Skeletal muscle tissue (tissue), 4 donors: ENCODE results near the gene ICA1. TPM values are rescaled to one million over a fixed set of nuclear protein-coding genes. Genes with fewer than 3 reads are reported as not detected.

Source experiments
- H3K27ac ChIP-seq: one replicate; pipeline ENCODE4 v1.7.0; 2013; ENCODE audit warnings: mild to moderate bottlenecking, low read depth, low read length, inconsistent platforms
- H3K27me3 ChIP-seq, 3 donors: one replicate each; pipeline ENCODE4 v1.7.0; 2013; ENCODE audit warnings: low read length in 3 of 3; ENCODE audit not compliant: control insufficient read depth in 3 of 3, insufficient read depth in 3 of 3
- H3K36me3 ChIP-seq, 3 donors: one replicate each; pipeline ENCODE4 v1.7.0; 2013; ENCODE audit warnings: low read length in 3 of 3; ENCODE audit not compliant: control insufficient read depth in 3 of 3, insufficient read depth in 3 of 3
- H3K4me1 ChIP-seq, 3 donors: one replicate each; pipeline ENCODE4 v1.7.0; 2013; ENCODE audit warnings: low read length in 3 of 3, mild to moderate bottlenecking in 3 of 3; ENCODE audit not compliant: control insufficient read depth in 3 of 3, insufficient read depth in 3 of 3
- H3K4me3 ChIP-seq, 3 donors: one replicate each; pipeline ENCODE4 v1.7.0; 2013; ENCODE audit warnings: low read length in 3 of 3
- H3K9ac ChIP-seq, 3 donors: one replicate each; pipeline ENCODE4 v1.7.0; 2013; ENCODE audit warnings: low read length in 3 of 3, mild to moderate bottlenecking in 3 of 3, moderate library complexity in 2 of 3, low read depth in 1 of 3
- H3K9me3 ChIP-seq, 3 donors: one replicate each; pipeline ENCODE4 v1.7.0; 2013; ENCODE audit warnings: low read length in 3 of 3; ENCODE audit not compliant: control insufficient read depth in 3 of 3
- total RNA-seq: library from RNA; depleted of rRNA; stranded (reverse); fragments of >200 nt; gene quantifications from one replicate; pipeline ENCODE4 v1.2.3, GENCODE V29; 2014
- donor health status: Osteomylitis.

The ICA1 gene
- total RNA-seq, 1 donor from 2014 or later = 8.9 TPM

DNA sequence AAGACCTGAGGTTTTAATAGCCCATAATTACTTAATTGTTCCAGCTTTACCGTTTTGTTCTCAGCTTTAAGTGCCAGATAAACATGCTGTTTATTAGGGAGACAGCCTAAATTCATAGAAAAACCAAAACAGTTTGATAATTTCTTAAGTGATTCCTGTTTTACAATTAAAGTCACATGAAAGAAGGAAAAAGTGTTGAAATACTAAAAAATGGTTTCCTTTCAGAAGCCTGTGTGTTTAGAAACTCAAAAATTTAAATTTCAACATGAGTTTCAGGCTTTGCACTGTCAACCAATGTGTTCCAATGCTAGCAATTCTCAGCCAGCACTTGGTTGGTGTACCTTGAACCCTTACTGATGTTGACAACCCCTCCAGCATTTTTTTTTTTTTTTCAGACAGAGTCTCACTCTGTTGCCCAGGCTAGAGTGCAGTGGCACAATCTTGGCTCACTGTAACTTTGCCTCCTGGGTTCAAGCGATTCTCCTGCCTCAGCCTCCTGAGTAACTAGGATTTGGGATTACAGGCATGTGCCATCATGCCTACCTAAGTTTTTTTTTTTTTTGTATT is 135.3 kb downstream of the ICA1 start:
- Histone ChIP-seq H3K27me3 (no peaks in the 10 kb centered on the region), H3K27ac (no peak overlapping the region), H3K9ac (no peak overlapping the region), H3K4me3 (no peak overlapping the region), H3K4me1 (no peaks in the 10 kb centered on the region), H3K9me3 (no peaks in the 10 kb centered on the region), H3K36me3 (no peaks in the 10 kb centered on the region)

GRCh38 chr7:8125680-8126444 is 136.1 kb downstream of the ICA1 start:
- Histone ChIP-seq H3K9ac (no peak overlapping the region), H3K27ac (no peak overlapping the region), H3K4me3 (no peak overlapping the region), H3K4me1 (no peaks in the 10 kb centered on the region), H3K27me3 (no peaks in the 10 kb centered on the region), H3K36me3 (no peaks in the 10 kb centered on the region), H3K9me3 (no peaks in the 10 kb centered on the region)

DNA sequence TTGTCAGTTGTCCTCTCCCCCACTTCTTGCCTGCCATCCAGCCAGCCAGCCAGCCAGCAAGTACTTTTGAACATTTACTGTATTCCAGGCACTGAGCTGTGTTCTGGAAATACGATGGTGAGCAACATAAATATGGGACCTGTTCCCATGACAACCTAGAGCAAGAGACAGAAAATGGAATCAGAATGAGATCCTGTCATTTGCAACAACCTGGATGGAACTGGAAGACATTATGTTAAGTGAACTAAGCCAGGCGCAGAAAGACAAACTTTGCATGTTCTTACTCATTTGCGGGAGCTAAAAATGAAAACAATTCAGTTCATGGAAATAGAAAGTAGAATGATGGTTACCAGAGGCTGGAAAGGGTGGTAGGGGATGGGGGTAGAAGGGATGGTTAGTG is 140.7 kb downstream of the ICA1 start:
- H3K4me3 ChIP-seq = no peak overlapping the region
- no peaks in the 10 kb centered on the region for H3K36me3 ChIP-seq
- no peak overlapping the region for H3K27ac ChIP-seq
- no peaks in the 10 kb centered on the region for H3K27me3 ChIP-seq
- no peaks in the 10 kb centered on the region for H3K4me1 ChIP-seq
- no peak overlapping the region for H3K9ac ChIP-seq
- H3K9me3 ChIP-seq = no peaks in the 10 kb centered on the region

- Histone ChIP-seq H3K36me3 (no peaks in the 10 kb centered on the region), H3K9me3 (no peaks in the 10 kb centered on the region), H3K9ac (no peak overlapping the region), H3K4me1 (no peaks in the 10 kb centered on the region), H3K27ac (no peak overlapping the region), H3K27me3 (no peaks in the 10 kb centered on the region), H3K4me3 (no peak overlapping the region)
These were observed 141.4 kb downstream of the ICA1 start for GRCh38 chr7:8120390-8121058.

DNA sequence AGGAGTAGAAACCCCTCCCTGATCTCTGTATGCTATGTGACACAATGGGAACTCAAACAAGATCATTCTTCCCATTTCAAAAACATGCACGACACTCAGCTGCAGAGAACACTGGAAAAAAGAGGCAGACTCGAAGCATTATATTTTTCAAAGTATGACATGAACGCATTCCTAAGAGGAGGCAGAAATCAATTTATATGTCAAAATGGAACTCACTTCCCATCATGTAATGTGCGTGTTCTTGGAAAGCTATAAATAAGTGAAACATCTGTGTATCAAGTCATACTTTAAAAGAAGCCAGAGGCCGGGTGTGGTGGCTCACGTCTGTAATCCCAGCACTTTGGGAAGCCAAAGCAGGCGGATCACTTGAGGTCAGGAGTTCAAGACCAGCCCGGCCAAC is 142.7 kb downstream of the ICA1 start:
- Histone ChIP-seq H3K36me3 (no peaks in the 10 kb centered on the region), H3K27me3 (no peaks in the 10 kb centered on the region), H3K27ac (no peak overlapping the region), H3K4me1 (no peaks in the 10 kb centered on the region), H3K9me3 (no peaks in the 10 kb centered on the region), H3K9ac (no peak overlapping the region), H3K4me3 (no peak overlapping the region)

- no peaks in the 10 kb centered on the region for H3K36me3 ChIP-seq
- H3K27me3 ChIP-seq = no peaks in the 10 kb centered on the region
- no peak overlapping the region for H3K4me3 ChIP-seq
- no peak overlapping the region for H3K9ac ChIP-seq
- no peaks in the 10 kb centered on the region for H3K4me1 ChIP-seq
- H3K9me3 ChIP-seq = no peaks in the 10 kb centered on the region
- H3K27ac ChIP-seq = no peak overlapping the region
These were observed 144.8 kb downstream of the ICA1 start for GRCh38 chr7:8117195-8117594.

DNA sequence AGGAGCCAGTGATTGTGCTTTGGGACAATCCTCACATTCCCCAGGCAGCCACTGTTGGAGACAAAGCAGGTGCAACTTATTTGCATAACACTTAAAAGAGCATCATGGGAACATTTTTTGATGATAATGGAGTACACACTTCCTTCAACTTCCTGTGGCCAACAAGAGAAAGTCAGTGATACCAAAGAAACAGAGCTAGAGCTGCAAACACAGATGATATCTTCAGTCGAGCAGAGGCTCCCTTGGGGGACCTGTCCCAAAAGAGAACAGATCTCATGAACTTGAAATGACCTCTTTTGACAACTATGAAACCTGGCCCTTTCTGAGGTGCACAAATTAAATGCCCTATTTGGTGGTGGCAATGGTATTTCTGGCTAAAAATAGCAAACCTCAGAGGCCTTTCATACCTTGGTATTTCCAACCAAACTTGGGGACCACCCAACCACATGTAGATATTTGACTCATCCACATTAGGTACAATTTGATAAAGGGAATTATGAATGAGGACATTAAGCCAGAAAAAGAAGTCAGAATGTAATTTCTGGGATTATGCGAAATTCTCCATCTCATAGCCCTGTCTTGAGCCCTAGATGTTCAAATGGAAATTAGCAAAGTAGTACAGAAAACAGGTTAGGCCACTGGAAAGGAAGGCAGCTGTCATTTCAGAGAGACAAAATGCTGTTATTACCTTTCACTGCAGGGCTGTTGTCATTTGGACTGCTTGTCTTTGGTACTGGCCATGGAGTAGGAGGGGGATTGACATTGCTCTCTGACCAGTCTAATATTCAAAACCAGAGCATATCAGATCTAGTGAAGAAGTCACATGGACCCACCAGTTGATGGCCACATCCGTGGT is 146.2 kb downstream of the ICA1 start:
- H3K9ac ChIP-seq = no peak overlapping the region
- no peaks in the 10 kb centered on the region for H3K36me3 ChIP-seq
- no peak overlapping the region for H3K27ac ChIP-seq
- H3K9me3 ChIP-seq = no peaks in the 10 kb centered on the region
- H3K27me3 ChIP-seq = no peaks in the 10 kb centered on the region
- H3K4me1 ChIP-seq = no peaks in the 10 kb centered on the region
- no peak overlapping the region for H3K4me3 ChIP-seq

- H3K9ac ChIP-seq = no peak overlapping the region
- no peaks in the 10 kb centered on the region for H3K36me3 ChIP-seq
- no peaks in the 10 kb centered on the region for H3K27me3 ChIP-seq
- H3K9me3 ChIP-seq = no peaks in the 10 kb centered on the region
- H3K4me3 ChIP-seq = no peak overlapping the region
- H3K27ac ChIP-seq = no peak overlapping the region
- no peaks in the 10 kb centered on the region for H3K4me1 ChIP-seq
These were observed 147.8 kb downstream of the ICA1 start for GRCh38 chr7:8114175-8114574.

DNA sequence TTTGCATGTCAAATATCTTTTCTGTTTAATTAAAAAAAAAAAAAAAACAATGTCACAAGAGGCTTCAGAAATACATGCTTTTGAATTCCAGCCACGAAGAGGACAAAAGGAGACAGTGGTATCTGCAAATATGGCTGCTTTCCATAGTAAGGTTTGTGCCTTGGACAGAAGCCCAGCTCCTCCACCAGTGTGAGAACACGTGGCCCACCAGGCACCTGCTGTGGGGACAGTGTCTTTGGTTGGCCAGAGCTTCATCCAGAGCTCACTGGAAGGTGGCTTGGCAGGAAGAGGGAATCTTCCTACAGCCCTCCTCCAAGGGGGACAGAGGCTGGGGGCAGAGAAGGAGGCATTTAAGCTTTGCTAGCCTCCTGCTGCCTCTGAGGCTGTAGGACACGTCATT is 148.8 kb downstream of the ICA1 start:
- Histone ChIP-seq H3K9ac (no peak overlapping the region), H3K9me3 (no peaks in the 10 kb centered on the region), H3K4me3 (no peak overlapping the region), H3K27me3 (no peaks in the 10 kb centered on the region), H3K4me1 (no peaks in the 10 kb centered on the region), H3K36me3 (no peaks in the 10 kb centered on the region), H3K27ac (no peak overlapping the region)
